PFSK-1 (cell line): Measurements from ENCODE around the gene STK32B.

Source experiments
- FOXP2 ChIP-seq: optimal IDR thresholded peaks from 2 replicates; pipeline ENCODE3; 2011; ENCODE audit warnings: borderline replicate concordance, control low read depth, inconsistent platforms; ENCODE audit not compliant: insufficient read depth; ENCODE audit errors: extremely low read length, extremely low read depth
- POLR2AphosphoS5 ChIP-seq: IDR thresholded peaks from 2 replicates; pipeline ENCODE4 v1.6.1; 2012; ENCODE audit warnings: low read depth, mild to moderate bottlenecking, control low read depth, low read length, moderate library complexity
- REST ChIP-seq, 2 experiments: IDR thresholded peaks; 2 replicates each; pipeline versions ENCODE4 v1.6.1 to v1.8.0; 2011 to 2012; ENCODE audit warnings: low read depth in 2 of 2, low read length in 2 of 2, control low read depth in 1 of 2, inconsistent platforms in 1 of 2, mild to moderate bottlenecking in 1 of 2, moderate library complexity in 1 of 2; ENCODE audit not compliant: insufficient read depth in 1 of 2
- SIN3A ChIP-seq: IDR thresholded peaks from 2 replicates; pipeline ENCODE4 v1.6.1; 2012; ENCODE audit warnings: mild to moderate bottlenecking, low read length, moderate library complexity, borderline replicate concordance; ENCODE audit not compliant: insufficient read depth
- TAF1 ChIP-seq: IDR thresholded peaks from 2 replicates; pipeline ENCODE4 v1.6.1; 2012; ENCODE audit warnings: low read length, control low read depth, borderline replicate concordance; ENCODE audit not compliant: insufficient read depth

STK32B gene

GRCh38 chr4:5122114-5122513 lies 70.8 kb downstream of the STK32B start:
- TF ChIP-seq FOXP2: no peak
- TF ChIP-seq REST (IDR thresholded peaks at IDR 0.05; ENCODE audit: insufficient read depth in 1 of 2, low read depth in 2 of 2, low read length in 2 of 2): no peak
- no peak for TF ChIP-seq POLR2AphosphoS5

- TF ChIP-seq FOXP2: no peak
- TF ChIP-seq TAF1: no peak
- no peak for TF ChIP-seq SIN3A
- TF ChIP-seq POLR2AphosphoS5: no peak
- TF ChIP-seq REST (IDR thresholded peaks at IDR 0.05; ENCODE audit: insufficient read depth in 1 of 2, low read depth in 2 of 2, low read length in 2 of 2): no peak
These were observed 73.6 kb downstream of the STK32B start for GRCh38 chr4:5124876-5125275.

GRCh38 chr4:5125321-5125720 lies 74.0 kb downstream of the STK32B start:
- TF ChIP-seq TAF1: no peak
- no peak for TF ChIP-seq POLR2AphosphoS5
- no peak for TF ChIP-seq FOXP2
- no peak for TF ChIP-seq SIN3A
- TF ChIP-seq REST (IDR thresholded peaks at IDR 0.05; ENCODE audit: insufficient read depth in 1 of 2, low read depth in 2 of 2, low read length in 2 of 2): no peak

GRCh38 chr4:5126231-5126630 lies 75.0 kb downstream of the STK32B start:
- TF ChIP-seq REST (IDR thresholded peaks at IDR 0.05; ENCODE audit: insufficient read depth in 1 of 2, low read depth in 2 of 2, low read length in 2 of 2) (no peak), POLR2AphosphoS5 (no peak)

GRCh38 chr4:5126857-5127256 lies 75.6 kb downstream of the STK32B start:
- TF ChIP-seq REST (IDR thresholded peaks at IDR 0.05; ENCODE audit: insufficient read depth in 1 of 2, low read depth in 2 of 2, low read length in 2 of 2) (no peak), SIN3A (no peak), FOXP2 (no peak), TAF1 (no peak), POLR2AphosphoS5 (no peak)
